Measurements from ENCODE around the gene MTO1.

- no peak for TF ChIP-seq CTCF (IDR thresholded peaks at IDR 0.05 in 4 of 5, conservative IDR thresholded peaks at IDR 0.05 in 1 of 5)
- no peak for TF ChIP-seq POLR2A (IDR thresholded peaks at IDR 0.05)
These were observed 18.0 kb upstream of the MTO1 start for GRCh38 chr6:73443555-73443954.
